GM06990 (cell line): ENCODE data around the gene ADCY1.

Source experiments
- DNase-seq: peaks from one replicate; pipeline ENCODE4 v3.0.0-alpha.2; 2011; ENCODE audit not compliant: insufficient read length; ENCODE audit errors: extremely low read depth
- H3K27me3 ChIP-seq: replicated peaks from 2 replicates; pipeline ENCODE4 v1.6.0; 2011; ENCODE audit warnings: low read length; ENCODE audit not compliant: control insufficient read depth, insufficient read depth
- H3K36me3 ChIP-seq: 2 replicates; pipeline ENCODE4 v1.5.1; 2011; ENCODE audit warnings: low read length; ENCODE audit not compliant: control insufficient read depth, insufficient read depth
- H3K4me3 ChIP-seq: replicated peaks from 2 replicates; pipeline ENCODE4 v1.5.1; 2011; ENCODE audit warnings: low read depth, mild to moderate bottlenecking, control low read depth, low read length
- CTCF ChIP-seq: IDR thresholded peaks from 2 replicates; pipeline ENCODE4 v1.5.1; 2011; ENCODE audit warnings: low read length, control low read depth, mild to moderate bottlenecking, inconsistent platforms; ENCODE audit not compliant: insufficient read depth, poor library complexity, severe bottlenecking

The ADCY1 gene

DNA sequence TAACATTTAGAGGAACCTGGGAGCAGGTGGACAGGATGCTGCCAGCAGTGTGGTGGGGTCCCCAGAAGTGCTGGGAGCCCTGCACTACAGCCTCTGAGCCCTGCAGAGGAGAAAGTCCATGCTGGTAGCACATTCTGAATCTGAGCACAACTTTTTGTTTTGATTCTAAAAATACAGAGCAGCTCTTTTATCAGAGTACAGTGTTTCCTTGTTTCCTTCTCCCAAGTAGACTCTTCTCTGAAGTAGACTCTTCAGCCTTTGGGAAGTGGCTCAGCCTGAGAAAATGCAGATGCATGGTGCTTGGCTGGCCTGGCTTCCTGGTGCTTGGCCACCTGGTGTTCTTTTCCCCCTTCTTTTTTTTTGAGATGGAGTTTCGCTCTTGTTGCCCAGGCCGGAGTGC, 9.1 kb downstream of the ADCY1 start:
- Histone ChIP-seq H3K4me3 (no peak overlapping the region), H3K36me3 (no peaks in the 10 kb centered on the region), H3K27me3 (no peaks in the 10 kb centered on the region)
- no peak for TF ChIP-seq CTCF
- no peak for DNase-seq

DNA sequence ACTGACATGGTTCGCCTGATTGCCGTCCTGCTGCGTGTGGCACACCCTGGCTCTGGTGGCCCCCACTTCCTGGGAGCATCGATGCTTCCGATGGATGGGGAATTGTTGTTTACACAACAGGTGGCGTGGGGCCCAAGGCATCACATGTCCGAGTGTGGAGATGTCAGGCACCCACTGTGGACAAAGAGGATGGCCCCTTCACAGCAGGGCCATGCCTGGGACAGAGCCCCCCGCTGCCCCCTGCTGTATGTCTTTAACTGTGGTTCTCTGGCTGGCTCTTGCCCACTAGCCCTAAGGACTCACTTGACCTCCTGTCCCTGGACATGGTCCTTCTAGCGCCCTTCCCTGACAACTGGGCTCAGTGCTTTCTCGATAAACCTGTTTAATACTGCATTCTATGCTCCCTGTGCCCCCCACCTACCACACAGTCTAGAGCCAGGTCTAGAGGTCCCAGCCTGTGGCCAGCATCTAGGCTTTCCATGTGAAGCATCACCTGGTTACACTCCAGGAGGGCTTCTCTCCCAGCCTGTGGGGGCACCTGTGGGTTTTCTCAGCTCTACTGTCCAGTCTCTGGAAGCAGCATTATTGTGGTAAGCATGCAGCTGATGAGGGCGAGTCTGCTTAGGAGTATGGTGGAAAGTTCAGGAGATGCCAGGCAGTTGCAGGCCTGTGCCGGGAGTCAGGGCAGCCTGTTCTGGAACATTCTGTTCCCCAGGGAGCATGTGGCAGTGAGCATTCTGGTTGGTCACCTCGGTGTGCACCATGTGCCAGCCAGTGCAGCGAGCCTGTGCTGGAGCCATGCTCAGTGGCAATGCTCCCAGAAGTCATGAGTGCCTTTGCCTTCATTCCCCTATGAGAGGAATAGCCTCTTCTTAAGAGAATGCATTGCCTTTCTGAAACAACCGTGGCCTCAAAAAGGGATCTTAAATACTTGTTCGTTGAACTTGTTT, 10.4 kb downstream of the ADCY1 start:
- H3K27me3 ChIP-seq, result no peaks in the 10 kb centered on the region
- no peak overlapping the region for H3K4me3 ChIP-seq
- peak; percentile 19 for TF ChIP-seq CTCF
- DNase-seq, result no peak
- H3K36me3 ChIP-seq, result no peaks in the 10 kb centered on the region

DNA sequence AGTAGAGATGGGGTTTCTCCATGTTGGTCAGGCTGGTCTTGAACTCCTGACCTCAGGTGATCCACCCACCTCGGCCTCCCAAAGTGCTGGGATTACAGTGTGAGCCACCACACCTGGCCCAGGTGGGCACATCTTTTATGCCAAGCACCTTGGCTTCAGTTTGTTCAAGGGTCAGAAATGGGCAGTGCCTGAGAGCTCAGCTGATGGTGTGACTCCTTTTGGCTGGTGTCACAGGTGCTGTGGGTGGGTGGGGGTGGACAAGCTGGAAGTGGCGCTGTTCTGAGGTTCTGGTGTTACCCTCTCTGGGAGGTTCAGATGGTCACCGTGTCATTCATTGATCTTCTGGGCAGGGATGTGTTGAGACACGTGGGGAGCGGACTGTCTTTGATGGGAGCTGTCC, 11.5 kb downstream of the ADCY1 start:
- Histone ChIP-seq H3K36me3 (no peaks in the 10 kb centered on the region), H3K27me3 (no peaks in the 10 kb centered on the region), H3K4me3 (no peak overlapping the region)
- no peak for DNase-seq
- no peak for TF ChIP-seq CTCF

DNA sequence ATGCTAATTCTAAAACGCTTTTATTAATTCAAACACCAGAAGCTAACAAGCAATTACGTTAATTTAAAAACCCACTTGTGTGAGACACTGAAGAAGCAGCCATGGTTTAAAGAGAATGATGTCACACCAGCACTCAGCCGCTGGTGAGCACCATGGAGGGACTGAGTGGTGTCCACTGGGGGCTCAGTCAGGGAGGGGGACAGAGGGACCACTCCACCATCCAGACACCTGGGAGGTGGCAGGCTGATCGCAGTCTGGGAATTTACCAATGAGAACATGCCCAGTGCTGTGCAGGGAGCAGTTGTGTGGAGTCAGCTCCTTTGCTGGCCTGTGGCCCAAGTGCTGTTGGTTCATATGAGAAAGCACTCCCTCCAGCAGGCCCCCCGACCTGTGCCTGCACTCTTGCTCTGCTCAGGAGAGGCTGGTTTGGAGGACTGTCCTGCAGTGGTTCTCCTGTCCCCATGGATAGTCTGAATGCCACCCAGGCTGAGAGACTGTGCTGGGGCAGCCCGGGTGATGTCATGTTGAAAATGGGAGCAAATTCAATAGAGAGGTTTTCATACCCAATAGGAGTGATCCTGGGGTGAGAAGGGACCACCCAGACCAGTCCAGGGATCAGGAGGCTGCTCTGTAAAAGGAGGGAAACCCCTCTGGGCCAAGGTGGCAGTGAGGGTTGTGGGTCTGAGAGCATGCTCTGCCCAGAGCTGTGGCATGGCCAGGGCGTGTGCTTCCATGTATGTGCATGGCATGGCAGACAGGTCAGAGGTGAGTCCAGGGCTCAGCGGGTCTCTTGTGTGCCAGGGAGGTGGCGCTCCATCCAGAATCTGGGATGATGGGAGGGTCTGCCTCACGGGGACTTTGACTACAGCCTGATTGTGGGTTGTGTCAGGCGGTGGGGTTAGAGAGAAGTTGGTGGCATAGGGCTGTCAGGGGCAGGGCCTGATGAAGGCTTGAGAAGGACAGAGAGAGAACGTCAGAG, 12.7 kb downstream of the ADCY1 start:
- H3K4me3 ChIP-seq, result no peak overlapping the region
- TF ChIP-seq CTCF, result no peak
- H3K27me3 ChIP-seq, result no peaks in the 10 kb centered on the region
- no peak for DNase-seq
- no peaks in the 10 kb centered on the region for H3K36me3 ChIP-seq

- Histone ChIP-seq H3K4me3 (no peak overlapping the region), H3K27me3 (no peaks in the 10 kb centered on the region), H3K36me3 (no peaks in the 10 kb centered on the region)
- DNase-seq, result no peak
- TF ChIP-seq CTCF, result no peak
Observed at GRCh38 chr7:45588466-45588865, 14.3 kb downstream of the ADCY1 start.
